ENCODE results near the gene STK10. TPM values are rescaled to one million over a fixed set of nuclear protein-coding genes. Genes with fewer than 3 reads are reported as not detected.

Gene STK10
- total RNA-seq, 2 experiments from 2014 or later, result 211 to 229 TPM

DNA sequence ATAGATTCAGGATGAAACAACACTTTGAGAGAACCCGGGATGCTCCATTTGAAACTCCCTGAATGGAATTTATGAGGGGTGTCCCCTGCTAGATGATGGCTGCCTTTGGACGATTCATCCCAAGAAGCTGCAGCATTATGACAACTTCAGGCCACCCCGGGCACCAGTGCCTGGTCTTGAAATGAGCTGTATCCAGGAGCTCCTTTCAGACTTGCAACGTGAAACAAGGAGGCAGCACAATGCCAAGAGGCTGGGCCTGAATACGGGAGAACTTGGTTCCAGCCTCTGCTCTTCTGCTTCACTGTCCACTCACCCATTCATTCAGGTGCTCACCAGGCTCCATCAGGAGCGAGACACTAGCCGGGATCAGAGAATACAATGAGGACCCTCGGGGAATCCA is 78.3 kb downstream of the STK10 start:
- ATAC-seq (ENCODE audit: poor library complexity), result no peak
- Mint-ChIP-seq H3K4me1 (ENCODE audit: low read depth) (peaks cover 73% of the 10 kb centered on the region), H3K36me3 (ENCODE audit: low read depth) (peaks cover 62% of the 10 kb centered on the region), H3K27me3 (no peaks in the 10 kb centered on the region), H3K9me3 (no peaks in the 10 kb centered on the region), H3K4me3 (peak overlapping the region; percentile 57), H3K27ac (peak overlapping the region; percentile 91)
- POLR2A ChIA-PET, result interaction anchor here (1.1 to 4.2 kb wide), 4 partner anchors 59 to 77 kb away, joined by 3 to 54 read pairs (median 24); partner anchors contain the start of gene STK10
- Histone ChIP-seq H3K4me3 (ENCODE audit: low read length) (no peak overlapping the region), H3K4me1 (ENCODE audit: insufficient read depth, low read length) (peaks cover 75% of the 10 kb centered on the region), H3K27ac (ENCODE audit: low read depth in 1 of 2, low read length in 2 of 2) (peak overlapping the region; percentile 80 to 81), H3K36me3 (ENCODE audit: insufficient read depth, low read length) (peaks cover 44% of the 10 kb centered on the region), H3K27me3 (ENCODE audit: control insufficient read depth in 1 of 2, insufficient read depth in 2 of 2, low read length in 2 of 2) (no peaks in the 10 kb centered on the region), H3K9me3 (ENCODE audit: control insufficient read depth in 1 of 2, insufficient read depth in 1 of 2, low read length in 2 of 2) (no peaks in the 10 kb centered on the region)
- no peak for DNase-seq
- CTCF ChIA-PET, result interaction anchor here (7.1 kb wide), 1 partner anchor 79 kb away, joined by 49 read pairs; the partner anchor contains the start of gene STK10
- TF ChIP-seq, protein P1, sequence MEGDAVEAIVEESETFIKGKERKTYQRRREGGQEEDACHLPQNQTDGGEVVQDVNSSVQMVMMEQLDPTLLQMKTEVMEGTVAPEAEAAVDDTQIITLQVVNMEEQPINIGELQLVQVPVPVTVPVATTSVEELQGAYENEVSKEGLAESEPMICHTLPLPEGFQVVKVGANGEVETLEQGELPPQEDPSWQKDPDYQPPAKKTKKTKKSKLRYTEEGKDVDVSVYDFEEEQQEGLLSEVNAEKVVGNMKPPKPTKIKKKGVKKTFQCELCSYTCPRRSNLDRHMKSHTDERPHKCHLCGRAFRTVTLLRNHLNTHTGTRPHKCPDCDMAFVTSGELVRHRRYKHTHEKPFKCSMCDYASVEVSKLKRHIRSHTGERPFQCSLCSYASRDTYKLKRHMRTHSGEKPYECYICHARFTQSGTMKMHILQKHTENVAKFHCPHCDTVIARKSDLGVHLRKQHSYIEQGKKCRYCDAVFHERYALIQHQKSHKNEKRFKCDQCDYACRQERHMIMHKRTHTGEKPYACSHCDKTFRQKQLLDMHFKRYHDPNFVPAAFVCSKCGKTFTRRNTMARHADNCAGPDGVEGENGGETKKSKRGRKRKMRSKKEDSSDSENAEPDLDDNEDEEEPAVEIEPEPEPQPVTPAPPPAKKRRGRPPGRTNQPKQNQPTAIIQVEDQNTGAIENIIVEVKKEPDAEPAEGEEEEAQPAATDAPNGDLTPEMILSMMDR (IDR thresholded peaks at IDR 0.05), result no peak
- intact Hi-C loops (cut with DNase I, micrococcal nuclease), result loop anchor here (5.0 to 10.0 kb wide), 3 partner anchors 173 to 585 kb away; partner anchors contain the start of gene UBTD2 (in 1 of the 2)

DNA sequence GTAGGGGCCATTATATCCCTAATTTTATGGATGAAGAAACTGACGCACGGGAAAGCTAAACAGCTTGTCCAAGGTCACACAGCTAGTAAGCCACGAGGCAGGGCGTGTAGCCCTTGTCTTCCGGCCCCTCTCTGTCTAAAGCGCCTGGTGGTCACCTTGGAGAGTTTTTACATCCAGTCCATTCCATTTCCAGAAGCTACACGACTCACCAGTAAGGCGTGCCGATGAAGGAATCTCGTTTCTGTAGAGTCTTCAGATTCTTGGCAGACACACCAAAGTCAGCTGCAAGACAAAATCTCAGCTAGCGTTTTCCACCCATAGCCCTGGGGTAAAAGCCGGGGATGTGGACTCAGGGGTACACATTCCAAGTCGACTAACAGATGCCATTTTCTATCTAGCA is 80.5 kb downstream of the STK10 start:
- Histone ChIP-seq H3K4me1 (ENCODE audit: insufficient read depth, low read length) (peaks cover 56% of the 10 kb centered on the region), H3K36me3 (ENCODE audit: insufficient read depth, low read length) (peaks cover 66% of the 10 kb centered on the region), H3K9me3 (ENCODE audit: control insufficient read depth in 1 of 2, insufficient read depth in 1 of 2, low read length in 2 of 2) (no peaks in the 10 kb centered on the region), H3K4me3 (ENCODE audit: low read length) (no peak overlapping the region), H3K27me3 (ENCODE audit: control insufficient read depth in 1 of 2, insufficient read depth in 2 of 2, low read length in 2 of 2) (no peaks in the 10 kb centered on the region), H3K27ac (ENCODE audit: low read depth in 1 of 2, low read length in 2 of 2) (peak overlapping the region in 1 of 2 donors; percentile 41)
- Mint-ChIP-seq H3K4me1 (ENCODE audit: low read depth) (peaks cover 53% of the 10 kb centered on the region), H3K27me3 (no peaks in the 10 kb centered on the region), H3K9me3 (no peaks in the 10 kb centered on the region), H3K4me3 (no peak overlapping the region), H3K27ac (peak overlapping the region; percentile 81), H3K36me3 (ENCODE audit: low read depth) (peaks cover 66% of the 10 kb centered on the region)
- ATAC-seq (ENCODE audit: poor library complexity), result no peak
- no peak for DNase-seq
- CTCF ChIA-PET, result interaction anchor here (7.1 kb wide), 1 partner anchor 81 kb away, joined by 49 read pairs; the partner anchor contains the start of gene STK10
- POLR2A ChIA-PET, result interaction anchor here (1.0 to 1.5 kb wide), 3 partner anchors 41 to 81 kb away, joined by 5 to 12 read pairs (median 6); partner anchors contain the start of gene STK10
- TF ChIP-seq, protein P1 (IDR thresholded peaks at IDR 0.05), result no peak
- intact Hi-C loops (cut with DNase I, micrococcal nuclease), result loop anchor here (1.0 to 5.0 kb wide), 3 partner anchors 81 to 195 kb away; partner anchors contain the start of gene STK10 (in 2 of the 2)

DNA sequence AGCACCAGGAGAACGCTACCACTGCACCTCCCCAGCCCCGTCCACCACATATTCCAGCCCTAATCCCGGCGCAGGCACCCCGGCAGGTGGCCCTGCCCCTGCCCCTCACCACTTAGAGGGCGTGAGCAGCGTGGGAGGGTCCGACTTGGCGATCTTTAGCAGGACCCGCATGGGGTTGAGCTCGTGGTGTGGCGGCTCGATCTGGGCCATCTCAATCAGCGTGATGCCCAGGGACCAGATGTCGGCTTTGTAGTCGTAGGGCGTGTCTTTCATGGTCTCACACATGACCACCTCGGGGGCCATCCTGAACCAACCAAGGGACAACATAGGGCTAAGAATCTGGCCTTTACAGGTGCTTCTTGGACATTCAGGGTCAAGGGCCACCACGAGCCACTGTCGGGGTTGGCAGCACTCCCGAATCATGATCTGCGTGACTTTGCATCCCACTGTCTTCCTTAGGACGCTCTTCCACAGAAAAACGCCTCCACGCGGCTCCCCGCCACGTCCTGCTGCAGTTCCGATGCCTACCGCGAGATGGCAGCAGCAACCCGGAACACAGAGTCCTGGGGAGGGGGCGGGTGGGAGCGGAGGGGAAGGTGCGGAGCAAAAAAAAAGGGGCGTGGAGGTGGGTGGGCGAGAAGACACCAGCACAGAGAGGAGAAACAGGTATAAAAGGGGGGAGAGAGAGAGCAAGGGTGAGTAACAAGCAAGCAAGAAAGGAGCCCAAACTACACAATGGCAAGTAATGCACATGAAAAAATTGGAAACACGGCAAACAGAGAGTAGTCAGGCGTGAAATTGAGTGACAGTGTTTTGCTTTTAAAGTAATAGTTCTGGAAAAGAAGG is 81.3 kb downstream of the STK10 start:
- DNase-seq (peak; percentile 52 to 82 (median 66)), ATAC-seq (ENCODE audit: poor library complexity) (peak; percentile 22)
- no peaks in the 10 kb centered on the region for H3K27me3 ChIP-seq (ENCODE audit: control insufficient read depth in 1 of 2, insufficient read depth in 2 of 2, low read length in 2 of 2)
- ChIA-PET CTCF (interaction anchor here (2.6 to 7.1 kb wide), 2 partner anchors 82 to 187 kb away, joined by 13 to 49 read pairs; partner anchors contain the start of gene STK10), POLR2A (interaction anchor here (0.7 to 1.5 kb wide), 6 partner anchors 9 to 82 kb away, joined by 3 to 12 read pairs (median 6); partner anchors contain the start of gene STK10)
- peak overlapping the region; percentile 42 for H3K4me3 Mint-ChIP-seq
- TF ChIP-seq, protein P1 (IDR thresholded peaks at IDR 0.05), result peak; percentile 98
- intact Hi-C loops (cut with DNase I, micrococcal nuclease), result loop anchor here (1.0 to 5.0 kb wide), 3 partner anchors 82 to 194 kb away; partner anchors contain the start of gene STK10 (in 2 of the 2)
- peak overlapping the region in 1 of 2 donors; percentile 5 for H3K27ac ChIP-seq (ENCODE audit: low read depth in 1 of 2, low read length in 2 of 2)
- H3K9me3 ChIP-seq (ENCODE audit: control insufficient read depth in 1 of 2, insufficient read depth in 1 of 2, low read length in 2 of 2), result no peaks in the 10 kb centered on the region
- no peaks in the 10 kb centered on the region for H3K27me3 Mint-ChIP-seq
- H3K9me3 Mint-ChIP-seq, result no peaks in the 10 kb centered on the region
- peaks cover 70% of the 10 kb centered on the region for H3K36me3 Mint-ChIP-seq (ENCODE audit: low read depth)
- peak overlapping the region; percentile 81 for H3K27ac Mint-ChIP-seq
- H3K36me3 ChIP-seq (ENCODE audit: insufficient read depth, low read length), result peaks cover 75% of the 10 kb centered on the region
- peaks cover 49% of the 10 kb centered on the region for H3K4me1 ChIP-seq (ENCODE audit: insufficient read depth, low read length)
- H3K4me3 ChIP-seq (ENCODE audit: low read length), result no peak overlapping the region
- H3K4me1 Mint-ChIP-seq (ENCODE audit: low read depth), result peaks cover 46% of the 10 kb centered on the region
